HepG2 (cell line): Measurements from ENCODE around the gene TSPAN12. TPM values are rescaled to one million over a fixed set of nuclear protein-coding genes. Genes with fewer than 3 reads are reported as not detected.

Source experiments
- ATAC-seq: fragments of 200-7000 bp; cut with Tn5 transposase; 3 replicates; pipeline ENCODE4 v1.9.1; 2020; ENCODE audit warnings: mild to moderate bottlenecking, moderate library complexity
- BruUV-seq: library from RNA; stranded (reverse); fragments of 400-500 nt; replicated peaks from 2 replicates; lab custom pipeline; 2021; lab: Mats Ljungman, UMichigan
- CTCF ChIA-PET: fragments of 300-600 bp; formaldehyde crosslinking; extraction: SDS; loops from one replicate; lab custom pipeline; 2021; ENCODE audit warnings: low total read pairs, inconsistent platforms, low intra/inter-chr PET ratio; lab: Yijun Ruan, JAX
- POLR2A ChIA-PET: fragments of 350-600 bp; sonication (Branson Sonifier 250); formaldehyde crosslinking; loops from one replicate; lab custom pipeline; 2020; ENCODE audit warnings: antibody characterized with exemption, inconsistent platforms; lab: Yijun Ruan, JAX
- DNase-seq: peaks from one replicate; pipeline ENCODE4 v3.0.0-alpha.2; 2015; ENCODE audit warnings: low spot score
- FAIRE-seq: peaks from 3 replicates; lab custom pipeline; 2011; peaks lifted over from hg19 to GRCh38; lab: Jason Lieb, UNC
- H2AFZ ChIP-seq: one replicate; pipeline ENCODE4 v1.6.1; 2011; ENCODE audit warnings: low read length, inconsistent platforms
- H3K27ac ChIP-seq: fragments of 300-600 bp; 3 replicates; pipeline ENCODE4 v1.8.0; 2011; ENCODE audit warnings: mixed run types, mild to moderate bottlenecking, mixed read lengths, low read length, inconsistent platforms; ENCODE audit not compliant: insufficient read depth; ENCODE audit errors: extremely low read length
- H3K27me3 ChIP-seq, 2 experiments: fragments of 200-600 bp in 1 of 2; 2 replicates in 1 of 2; 3 replicates in 1 of 2; pipeline versions ENCODE4 v1.6.0 to v1.8.0; 2011; ENCODE audit warnings: low read length in 2 of 2, mild to moderate bottlenecking in 2 of 2, moderate library complexity in 2 of 2, inconsistent platforms in 1 of 2; ENCODE audit not compliant: insufficient read depth in 2 of 2, control insufficient read depth in 1 of 2
- H3K36me3 ChIP-seq, 2 experiments: fragments of 200-600 bp in 1 of 2; replicated peaks in 1 of 2; 2 replicates in 1 of 2; 3 replicates in 1 of 2; pipeline versions ENCODE4 v1.5.1 to v1.8.0; 2011; ENCODE audit warnings: low read length in 2 of 2, inconsistent platforms in 1 of 2; ENCODE audit not compliant: insufficient read depth in 2 of 2, control insufficient read depth in 1 of 2
- H3K4me1 ChIP-seq: 2 replicates; pipeline ENCODE4 v1.5.1; 2012; ENCODE audit warnings: low read length, inconsistent platforms; ENCODE audit not compliant: insufficient read depth
- H3K4me2 ChIP-seq: 2 replicates; pipeline ENCODE4 v1.6.0; 2011; ENCODE audit warnings: low read depth, low read length, inconsistent platforms
- H3K4me3 ChIP-seq, 3 experiments: fragments of 200-600 bp in 1 of 3; sonication (generic), shearing (Covaris generic) in 1 of 3; replicated peaks in 1 of 3; 2 replicates each; pipeline ENCODE4 v1.5.1; 2011 to 2016; ENCODE audit warnings: low read length in 3 of 3, inconsistent platforms in 2 of 3, low read depth in 2 of 3, mild to moderate bottlenecking in 2 of 3, control low read depth in 1 of 3, mixed read lengths in 1 of 3; ENCODE audit not compliant: insufficient read depth in 1 of 3
- H3K79me2 ChIP-seq: one replicate; pipeline ENCODE4 v1.6.1; 2011; ENCODE audit warnings: low read length, inconsistent platforms; ENCODE audit not compliant: insufficient read depth
- H3K9ac ChIP-seq: 2 replicates; pipeline ENCODE4 v1.6.0; 2011; ENCODE audit warnings: mild to moderate bottlenecking, low read depth, low read length, inconsistent platforms; ENCODE audit not compliant: insufficient read depth
- H3K9me3 ChIP-seq: 2 replicates; pipeline ENCODE4 v1.5.1; 2012; ENCODE audit warnings: mild to moderate bottlenecking, low read length
- H4K20me1 ChIP-seq: 2 replicates; pipeline ENCODE4 v1.6.0; 2011; ENCODE audit warnings: inconsistent platforms, mild to moderate bottlenecking, low read length, moderate library complexity; ENCODE audit not compliant: insufficient read depth
- CREM ChIP-seq, 2 experiments: sonication (generic) in 1 of 2; formaldehyde crosslinking in 1 of 2; IDR thresholded peaks; 2 replicates each; pipeline versions ENCODE4 v1.4.0 to v1.6.1; 2016 to 2020; ENCODE audit warnings: antibody characterized with exemption in 1 of 2, mild to moderate bottlenecking in 1 of 2, missing genetic modification reagents in 1 of 2
- NCOA5 ChIP-seq: sonication (generic); formaldehyde crosslinking; IDR thresholded peaks from 2 replicates; pipeline ENCODE4 v1.4.0; 2020; ENCODE audit warnings: missing genetic modification reagents
- NFE2L2 ChIP-seq: fragments of 150-350 bp; IDR thresholded peaks from 2 replicates; pipeline ENCODE4 v1.6.1; 2014; ENCODE audit warnings: low read length
- RBM22 ChIP-seq: fragments of 200-400 bp; formaldehyde crosslinking; optimal IDR thresholded peaks from 2 replicates; pipeline ENCODE3; 2017; ENCODE audit warnings: mild to moderate bottlenecking, low read length, moderate library complexity
- RFX5 ChIP-seq: IDR thresholded peaks from 2 replicates; pipeline ENCODE4 v1.6.1; 2011; ENCODE audit warnings: low read depth, low read length, improper control_type of control experiment
- SIN3B ChIP-seq: fragments of 150-350 bp; IDR thresholded peaks from 2 replicates; pipeline ENCODE4 v1.6.1; 2014; ENCODE audit warnings: low read length
- ZFP41 ChIP-seq: sonication (generic); formaldehyde crosslinking; IDR thresholded peaks from 2 replicates; pipeline ENCODE4 v1.4.0; 2020; ENCODE audit warnings: mild to moderate bottlenecking, missing genetic modification reagents, borderline replicate concordance
- ZFP82 ChIP-seq: sonication (generic); formaldehyde crosslinking; IDR thresholded peaks from 2 replicates; pipeline ENCODE4 v1.5.1; 2020; ENCODE audit warnings: mild to moderate bottlenecking, missing genetic modification reagents, borderline replicate concordance
- ZKSCAN8 ChIP-seq: IDR thresholded peaks from 2 replicates; pipeline ENCODE4 v1.6.1; 2016; ENCODE audit warnings: borderline replicate concordance, missing genetic modification reagents, missing compliant biosample characterization
- ZNF335 ChIP-seq: sonication (generic); formaldehyde crosslinking; IDR thresholded peaks from 2 replicates; pipeline ENCODE4 v1.4.0; 2020; ENCODE audit warnings: missing genetic modification reagents
- ZNF441 ChIP-seq: sonication (generic); formaldehyde crosslinking; IDR thresholded peaks from 2 replicates; pipeline ENCODE4 v1.7.0; 2021; ENCODE audit warnings: missing genetic modification reagents, borderline replicate concordance
- WGBS: methylation state at CpG from one replicate; pipeline ENCODE4 v1.1.6; 2017; ENCODE audit warnings: low lambda C conversion rate; 5-methylcytosine and 5-hydroxymethylcytosine counted together
- in situ Hi-C: cut with HindIII; loops from 2 replicates; pipeline ENCODE4 v1.10.0; 2017; ENCODE audit warnings: low pct_unique_long_range_greater_than_20kb; ENCODE audit not compliant: extremely low pct_ligation_motif_present
- intact Hi-C: fragments of 100-400 bp; cut with micrococcal nuclease; formaldehyde crosslinking; loops from one replicate; pipeline ENCODE4 v1.10.0; 2022; ENCODE audit not compliant: unreplicated experiment
- polyA plus RNA-seq, 8 experiments: library from polyadenylated mRNA; depleted of rRNA in 3 of 8; stranded (reverse) in 7 of 8; unstranded in 1 of 8; fragments of >200 nt; fragmentation: Illumina TruSeq in 4 of 8; extraction: Trizol in 4 of 8; gene quantifications; 2 replicates each; pipeline versions ENCODE4 v1.2.1 to v1.2.3, GENCODE V29; 2011 to 2016; ENCODE audit warnings: low read depth in 4 of 8, missing spikeins in 1 of 8, mixed read lengths in 1 of 8; ENCODE audit not compliant: insufficient read depth in 1 of 8
- total RNA-seq, 5 experiments: library from RNA; depleted of rRNA; stranded (reverse); fragments of >200 nt; fragmentation: Illumina TruSeq; extraction: Trizol; gene quantifications; 2 replicates each; pipeline ENCODE4 v1.2.3, GENCODE V29; 2016; ENCODE audit warnings: low read depth in 1 of 5
- TF ChIP-seq, protein P1 (sequence below): sonication (generic); formaldehyde crosslinking; IDR thresholded peaks from 2 replicates; pipeline ENCODE4 v1.4.0; 2020; ENCODE audit warnings: missing genetic modification reagents
- TF ChIP-seq, protein P2 (sequence below): sonication (generic); formaldehyde crosslinking; IDR thresholded peaks from 2 replicates; pipeline ENCODE4 v1.5.0; 2020; ENCODE audit warnings: missing genetic modification reagents
- TF ChIP-seq, protein P3 (sequence below): sonication (generic); formaldehyde crosslinking; IDR thresholded peaks from 2 replicates; pipeline ENCODE4 v1.5.0; 2020; ENCODE audit warnings: mild to moderate bottlenecking, low read depth, missing genetic modification reagents, borderline replicate concordance
- TF ChIP-seq, protein P4 (sequence below): sonication (generic); formaldehyde crosslinking; IDR thresholded peaks from 2 replicates; pipeline ENCODE4 v1.9.0; 2021; ENCODE audit warnings: missing genetic modification reagents, borderline replicate concordance

TSPAN12 gene
- total and polyA plus RNA-seq, 2 of the 13 experiments (the other 11 are each of a cell fraction or from before 2014, with no cell fraction given): 0.48 to 0.95 TPM

DNA sequence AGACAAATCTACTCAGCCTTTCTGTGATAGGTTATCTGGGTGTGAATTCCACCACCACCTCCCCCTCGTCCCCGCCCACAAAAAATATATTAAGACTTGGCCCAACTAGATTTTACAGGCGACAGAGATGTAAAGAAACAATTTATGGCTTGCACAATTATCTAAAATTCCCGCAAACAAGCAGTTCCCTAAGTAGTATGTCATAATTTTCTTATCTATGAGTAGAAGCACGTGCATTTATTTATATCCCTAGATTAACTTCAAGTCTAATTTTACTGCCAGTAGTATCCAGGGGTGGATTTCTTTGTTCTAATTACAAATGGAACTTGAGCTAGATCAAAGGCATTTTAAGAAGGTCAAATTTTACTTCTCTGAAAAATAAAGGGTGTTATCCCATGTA is 1.7 kb downstream of the TSPAN12 start:
- Histone ChIP-seq H3K79me2 (no peaks in the 10 kb centered on the region), H4K20me1 (no peaks in the 10 kb centered on the region), H3K4me1 (peaks cover 6% of the 10 kb centered on the region), H3K9ac (no peak overlapping the region), H3K27me3 (no peaks in the 10 kb centered on the region; a peak in 1 of 5 replicates), H3K4me2 (no peak overlapping the region), H3K4me3 (no peak overlapping the region), H3K36me3 (no peaks in the 10 kb centered on the region), H3K9me3 (no peaks in the 10 kb centered on the region), H3K27ac (no peak overlapping the region), H2AFZ (no peak overlapping the region)
- TF ChIP-seq ZFP82 (CRISPR knock-in tag) (no peak), ZNF335 (CRISPR knock-in tag) (no peak), ZNF441 (CRISPR knock-in tag) (no peak), CREM (IDR thresholded peaks at IDR 0.05) (no peak), CREM (CRISPR knock-in tag; IDR thresholded peaks at IDR 0.05) (no peak), NFE2L2 (no peak), RBM22 (no peak), ZKSCAN8 (CRISPR knock-in tag) (no peak), NCOA5 (CRISPR knock-in tag) (no peak), ZFP41 (no peak), RFX5 (no peak), SIN3B (no peak)
- TF ChIP-seq, protein P1, sequence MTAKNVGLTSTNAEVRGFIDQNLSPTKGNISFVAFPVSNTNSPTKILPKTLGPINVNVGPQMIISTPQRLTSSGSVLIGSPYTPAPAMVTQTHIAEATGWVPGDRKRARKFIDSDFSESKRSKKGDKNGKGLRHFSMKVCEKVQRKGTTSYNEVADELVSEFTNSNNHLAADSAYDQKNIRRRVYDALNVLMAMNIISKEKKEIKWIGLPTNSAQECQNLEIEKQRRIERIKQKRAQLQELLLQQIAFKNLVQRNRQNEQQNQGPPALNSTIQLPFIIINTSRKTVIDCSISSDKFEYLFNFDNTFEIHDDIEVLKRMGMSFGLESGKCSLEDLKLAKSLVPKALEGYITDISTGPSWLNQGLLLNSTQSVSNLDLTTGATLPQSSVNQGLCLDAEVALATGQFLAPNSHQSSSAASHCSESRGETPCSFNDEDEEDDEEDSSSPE (CRISPR knock-in tag): no peak
- TF ChIP-seq, protein P2, sequence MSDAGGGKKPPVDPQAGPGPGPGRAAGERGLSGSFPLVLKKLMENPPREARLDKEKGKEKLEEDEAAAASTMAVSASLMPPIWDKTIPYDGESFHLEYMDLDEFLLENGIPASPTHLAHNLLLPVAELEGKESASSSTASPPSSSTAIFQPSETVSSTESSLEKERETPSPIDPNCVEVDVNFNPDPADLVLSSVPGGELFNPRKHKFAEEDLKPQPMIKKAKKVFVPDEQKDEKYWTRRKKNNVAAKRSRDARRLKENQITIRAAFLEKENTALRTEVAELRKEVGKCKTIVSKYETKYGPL (CRISPR knock-in tag): no peak
- TF ChIP-seq, protein P3, sequence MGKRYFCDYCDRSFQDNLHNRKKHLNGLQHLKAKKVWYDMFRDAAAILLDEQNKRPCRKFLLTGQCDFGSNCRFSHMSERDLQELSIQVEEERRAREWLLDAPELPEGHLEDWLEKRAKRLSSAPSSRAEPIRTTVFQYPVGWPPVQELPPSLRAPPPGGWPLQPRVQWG (CRISPR knock-in tag): no peak
- TF ChIP-seq, protein P4, sequence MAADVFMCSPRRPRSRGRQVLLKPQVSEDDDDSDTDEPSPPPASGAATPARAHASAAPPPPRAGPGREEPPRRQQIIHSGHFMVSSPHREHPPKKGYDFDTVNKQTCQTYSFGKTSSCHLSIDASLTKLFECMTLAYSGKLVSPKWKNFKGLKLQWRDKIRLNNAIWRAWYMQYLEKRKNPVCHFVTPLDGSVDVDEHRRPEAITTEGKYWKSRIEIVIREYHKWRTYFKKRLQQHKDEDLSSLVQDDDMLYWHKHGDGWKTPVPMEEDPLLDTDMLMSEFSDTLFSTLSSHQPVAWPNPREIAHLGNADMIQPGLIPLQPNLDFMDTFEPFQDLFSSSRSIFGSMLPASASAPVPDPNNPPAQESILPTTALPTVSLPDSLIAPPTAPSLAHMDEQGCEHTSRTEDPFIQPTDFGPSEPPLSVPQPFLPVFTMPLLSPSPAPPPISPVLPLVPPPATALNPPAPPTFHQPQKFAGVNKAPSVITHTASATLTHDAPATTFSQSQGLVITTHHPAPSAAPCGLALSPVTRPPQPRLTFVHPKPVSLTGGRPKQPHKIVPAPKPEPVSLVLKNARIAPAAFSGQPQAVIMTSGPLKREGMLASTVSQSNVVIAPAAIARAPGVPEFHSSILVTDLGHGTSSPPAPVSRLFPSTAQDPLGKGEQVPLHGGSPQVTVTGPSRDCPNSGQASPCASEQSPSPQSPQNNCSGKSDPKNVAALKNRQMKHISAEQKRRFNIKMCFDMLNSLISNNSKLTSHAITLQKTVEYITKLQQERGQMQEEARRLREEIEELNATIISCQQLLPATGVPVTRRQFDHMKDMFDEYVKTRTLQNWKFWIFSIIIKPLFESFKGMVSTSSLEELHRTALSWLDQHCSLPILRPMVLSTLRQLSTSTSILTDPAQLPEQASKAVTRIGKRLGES (CRISPR knock-in tag): no peak
- POLR2A ChIA-PET: no interaction called here
- BruUV-seq: no TSS peak
- CTCF ChIA-PET: no interaction called here
- FAIRE-seq (no peak), DNase-seq (no peak), ATAC-seq (no peak)
- 89% methylated on average over 5 of the region's 5 CpGs for WGBS
- in situ Hi-C loops (no loop called here), intact Hi-C loops (loop anchor here (5.0 kb wide), 1 partner anchor 64 kb away; no protein-coding TSS in a partner anchor)
